ENCODE measurements around the gene FAM20C. TPM values are rescaled to one million over a fixed set of nuclear protein-coding genes. Genes with fewer than 3 reads are reported as not detected.

The FAM20C gene
- total and polyA plus RNA-seq, 10 of the 15 experiments (the other 5 are each of a cell fraction or from before 2014, with no cell fraction given), result 0.44 TPM; not detected in 9

DNA sequence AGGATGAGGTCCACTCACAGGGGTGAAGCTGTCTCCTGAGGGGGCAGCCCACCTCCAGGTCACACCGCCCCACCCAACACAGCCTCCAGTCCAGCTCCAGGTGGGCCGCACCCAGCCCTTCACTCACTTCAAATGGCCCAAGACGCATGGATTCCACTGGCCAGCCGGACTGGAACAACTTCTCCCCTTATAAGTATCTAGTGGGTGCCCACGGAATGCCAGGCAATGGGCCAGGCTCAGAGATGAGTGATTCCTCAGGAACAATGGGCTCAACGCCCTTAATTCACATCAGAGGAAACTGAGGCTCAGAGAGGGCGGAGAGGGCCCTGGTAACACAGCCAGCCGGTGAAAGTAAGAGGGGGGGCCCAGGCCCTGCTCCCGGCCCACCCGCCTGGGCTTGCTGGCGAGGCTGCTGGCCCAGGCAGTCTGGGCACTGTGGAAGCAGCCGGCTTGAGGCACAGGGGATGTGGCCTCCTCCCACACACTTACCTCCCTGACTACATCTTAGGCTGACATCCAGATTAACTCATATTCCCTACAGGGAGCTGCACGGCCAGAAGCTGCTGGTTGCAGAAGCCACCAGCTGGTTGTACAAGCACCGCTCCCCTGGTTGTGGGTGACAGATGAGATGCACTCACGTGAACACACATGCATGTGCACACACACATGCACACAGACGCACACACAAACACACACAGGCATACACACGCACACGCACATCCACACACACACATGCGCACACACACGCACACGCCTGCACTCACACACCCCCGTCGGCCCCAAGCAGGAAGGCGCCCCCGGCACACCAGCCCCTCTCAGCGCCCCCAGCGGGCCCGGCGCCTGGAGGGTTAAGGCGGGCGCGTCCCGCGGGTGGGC is 1.0 kb upstream of the FAM20C start (continued):
- TF ChIP-seq ZBTB33 (IDR thresholded peaks at IDR 0.05), result no peak
- TF ChIP-seq NFIC (IDR thresholded peaks at IDR 0.05; ENCODE audit: low read depth, low read length), result no peak
- no peak for TF ChIP-seq ELK1 (IDR thresholded peaks at IDR 0.05; ENCODE audit: low read depth, low read length)
- TF ChIP-seq EP300 (IDR thresholded peaks at IDR 0.05; ENCODE audit: borderline replicate concordance in 1 of 2, control insufficient read depth in 1 of 2, low read depth in 2 of 2, low read length in 2 of 2), result no peak
- no peak for TF ChIP-seq SUPT20H (IDR thresholded peaks at IDR 0.05; ENCODE audit: borderline replicate concordance, control insufficient read depth, low read depth, low read length)
- no peak for TF ChIP-seq ZNF24 (IDR thresholded peaks at IDR 0.05)

DNA sequence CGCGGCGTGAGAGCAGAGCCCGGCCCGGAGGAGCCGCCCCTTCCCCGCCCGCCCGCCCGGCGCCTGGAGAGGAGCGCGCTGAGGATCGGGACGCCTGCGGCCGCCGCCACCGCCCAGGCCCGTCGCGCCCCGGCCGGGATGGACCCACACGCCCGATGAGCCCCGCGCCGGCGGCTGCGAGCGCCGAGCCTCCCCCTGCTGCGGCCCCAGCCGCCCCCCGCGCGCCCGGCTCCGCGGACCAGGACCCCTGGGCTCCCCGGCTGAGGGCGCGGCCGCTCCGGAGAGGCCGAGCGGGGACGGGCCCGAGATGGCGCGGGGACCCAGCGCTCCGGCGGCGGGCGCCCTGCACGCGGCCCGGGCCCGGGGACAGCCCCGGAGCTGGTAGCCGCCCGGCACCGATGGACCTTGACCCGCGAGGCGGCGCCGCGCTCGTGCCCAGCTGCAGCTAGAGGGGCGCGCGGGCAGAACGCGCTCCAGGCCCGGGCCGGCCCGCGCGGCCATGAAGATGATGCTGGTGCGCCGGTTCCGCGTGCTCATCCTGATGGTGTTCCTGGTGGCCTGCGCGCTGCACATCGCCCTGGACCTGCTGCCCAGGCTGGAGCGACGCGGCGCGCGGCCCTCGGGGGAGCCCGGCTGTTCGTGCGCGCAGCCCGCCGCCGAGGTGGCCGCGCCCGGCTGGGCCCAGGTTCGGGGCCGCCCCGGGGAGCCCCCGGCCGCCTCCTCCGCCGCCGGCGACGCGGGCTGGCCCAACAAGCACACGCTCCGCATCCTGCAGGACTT is 520 bp downstream of the FAM20C start:
- ChIA-PET CTCF (no interaction called here), POLR2A (no interaction called here), SMC1A (ENCODE audit: uncharacterized antibody, unreplicated experiment) (no interaction called here), RAD21 (ENCODE audit: unreplicated experiment) (no interaction called here)
- H3K27ac ChIP-seq (ENCODE audit: control insufficient read depth, insufficient read depth), result no peak overlapping the region
- in situ Hi-C loops (cut with MboI) (no loop called here), intact Hi-C loops (cut with micrococcal nuclease; ENCODE audit: unreplicated experiment) (no loop called here)
- ATAC-seq (no peak), DNase-seq (ENCODE audit: low read depth, low spot score) (no peak), FAIRE-seq (no peak)
- no peaks in the 10 kb centered on the region for H3K4me1 ChIP-seq (ENCODE audit: control insufficient read depth, insufficient read depth, low read length)
- H3K4me3 ChIP-seq, result no peak overlapping the region
- no peak overlapping the region for H3K4me2 ChIP-seq (ENCODE audit: control insufficient read depth, insufficient read depth)
- WGBS (ENCODE audit: insufficient coverage, insufficient replicate concordance, low lambda C conversion rate, missing lambda C conversion rate), result 5% methylated on average over 55 of the region's 119 CpGs
- no peaks in the 10 kb centered on the region for H3K79me2 ChIP-seq (ENCODE audit: control insufficient read depth, insufficient read depth, low read length)
- H2AFZ ChIP-seq (ENCODE audit: control insufficient read depth, low read depth, low read length), result no peak overlapping the region
- H4K20me1 ChIP-seq (ENCODE audit: control insufficient read depth, insufficient read depth), result no peaks in the 10 kb centered on the region
- H3K9me3 ChIP-seq (replicated peaks; ENCODE audit: control insufficient read depth, insufficient read depth, low read length), result no peaks in the 10 kb centered on the region
- H3K9ac ChIP-seq (ENCODE audit: control insufficient read depth, insufficient read depth, low read length), result no peak overlapping the region
- no peaks in the 10 kb centered on the region for H3K36me3 ChIP-seq (ENCODE audit: control insufficient read depth in 2 of 2, insufficient read depth in 2 of 2, low read length in 1 of 2)
- no peaks in the 10 kb centered on the region for H3K27me3 ChIP-seq (replicated peaks in 1 of 2; ENCODE audit: control insufficient read depth in 2 of 2, insufficient read depth in 2 of 2, low read length in 1 of 2)
- BruUV-seq (replicated peaks), result no TSS peak
- TF ChIP-seq BRCA1 (IDR thresholded peaks at IDR 0.05; ENCODE audit: low read depth, low read length) (no peak), ATF7 (IDR thresholded peaks at IDR 0.05; ENCODE audit: low read depth) (no peak), CHD1 (IDR thresholded peaks at IDR 0.05; ENCODE audit: low read depth, low read length) (no peak), PML (IDR thresholded peaks at IDR 0.05; ENCODE audit: low read length) (no peak), CEBPB (IDR thresholded peaks at IDR 0.05; ENCODE audit: borderline replicate concordance in 1 of 2, low read depth in 2 of 2, low read length in 2 of 2) (no peak), CHD2 (IDR thresholded peaks at IDR 0.05; ENCODE audit: borderline replicate concordance, low read depth, low read length) (no peak), BMI1 (IDR thresholded peaks at IDR 0.05; ENCODE audit: borderline replicate concordance) (no peak), NKRF (conservative IDR thresholded peaks at IDR 0.05) (no peak), ZBED1 (IDR thresholded peaks at IDR 0.05; ENCODE audit: borderline replicate concordance) (no peak)
